ENCODE measurements around the gene DLK1.

The DLK1 gene

GRCh38 chr14:100765991-100766390 is 39.3 kb downstream of the DLK1 start:
- no peak for DNase-seq

DNA sequence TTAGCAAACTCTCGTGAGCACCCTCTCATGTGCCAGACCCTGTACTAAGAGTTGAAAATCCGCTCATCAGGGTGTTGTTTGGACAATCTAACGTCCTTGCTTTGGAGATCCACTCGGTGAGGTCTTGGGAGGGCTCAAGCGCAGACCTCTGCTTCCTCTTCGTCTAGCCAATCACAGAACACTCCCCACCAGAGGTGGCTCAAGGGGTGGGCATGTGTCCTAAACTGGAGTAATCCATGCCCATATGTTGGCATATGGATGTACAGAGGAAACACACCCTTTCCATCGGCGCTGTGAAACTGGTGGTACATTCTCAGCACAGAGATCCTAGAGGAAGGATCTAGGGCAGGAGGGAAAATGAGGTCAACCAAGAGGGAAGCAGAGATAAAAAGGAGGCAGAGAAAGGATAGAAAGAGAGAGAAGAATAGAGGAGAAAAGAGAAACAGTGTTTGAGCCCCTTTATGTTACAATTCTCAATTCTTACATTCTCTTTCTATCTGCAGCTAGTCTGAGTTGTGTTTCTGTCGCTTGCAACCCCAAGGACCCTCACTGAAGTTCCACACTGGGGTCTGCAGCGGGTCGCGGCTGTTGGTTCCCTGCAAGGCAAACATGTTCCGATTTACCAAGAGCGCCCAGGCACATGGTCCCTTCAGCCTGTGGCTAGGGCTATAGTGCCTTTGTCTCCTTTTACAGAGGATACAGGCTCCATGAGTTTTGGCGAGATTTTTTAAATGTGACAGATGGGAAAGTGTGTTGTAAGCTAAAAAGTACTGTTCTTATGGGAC is 40.5 kb downstream of the DLK1 start:
- DNase-seq, result no peak

DNA sequence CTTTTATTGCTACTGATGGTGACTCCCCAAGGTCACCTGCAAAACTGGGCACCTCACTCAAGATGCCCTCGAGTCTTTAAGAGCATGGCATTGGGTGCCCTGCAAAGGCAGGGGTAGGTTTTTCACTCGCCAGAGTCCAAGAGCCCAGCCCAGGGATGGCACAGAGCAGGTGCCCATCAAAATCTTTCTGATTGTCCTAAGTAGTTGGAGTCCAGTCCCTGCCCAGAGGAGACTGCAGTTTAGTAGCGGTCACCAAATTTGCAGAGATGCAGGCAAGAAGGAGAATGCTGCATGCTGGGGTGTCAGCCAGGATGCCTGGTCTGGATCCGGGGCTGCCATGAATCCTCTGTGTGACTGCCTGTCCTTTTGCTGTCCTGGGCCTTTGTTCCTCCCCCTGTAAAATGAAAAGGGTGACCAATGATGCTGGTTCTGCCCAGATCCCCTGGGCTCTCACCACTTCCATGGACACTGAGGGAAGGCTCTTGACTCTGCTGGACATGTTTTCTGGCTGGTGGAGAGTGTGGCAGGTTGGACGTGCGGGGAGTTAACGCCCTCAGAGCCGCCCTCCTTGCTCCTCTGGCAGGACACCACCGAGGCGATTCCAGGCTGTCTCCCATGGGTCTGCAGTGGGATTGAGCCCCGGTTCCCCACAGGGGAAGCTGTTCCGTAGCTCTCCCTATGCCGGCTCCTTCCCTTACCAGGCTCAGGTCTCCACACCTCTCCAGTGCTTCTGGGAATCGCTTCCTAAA is 41.3 kb downstream of the DLK1 start:
- no peak for DNase-seq

- DNase-seq, result no peak
Measured at GRCh38 chr14:100769035-100769939, 42.6 kb downstream of the DLK1 start.

- no peak for DNase-seq
Measured at GRCh38 chr14:100770046-100770445, 43.4 kb downstream of the DLK1 start.

GRCh38 chr14:100770605-100771120 is 44.0 kb downstream of the DLK1 start:
- DNase-seq, result no peak

DNA sequence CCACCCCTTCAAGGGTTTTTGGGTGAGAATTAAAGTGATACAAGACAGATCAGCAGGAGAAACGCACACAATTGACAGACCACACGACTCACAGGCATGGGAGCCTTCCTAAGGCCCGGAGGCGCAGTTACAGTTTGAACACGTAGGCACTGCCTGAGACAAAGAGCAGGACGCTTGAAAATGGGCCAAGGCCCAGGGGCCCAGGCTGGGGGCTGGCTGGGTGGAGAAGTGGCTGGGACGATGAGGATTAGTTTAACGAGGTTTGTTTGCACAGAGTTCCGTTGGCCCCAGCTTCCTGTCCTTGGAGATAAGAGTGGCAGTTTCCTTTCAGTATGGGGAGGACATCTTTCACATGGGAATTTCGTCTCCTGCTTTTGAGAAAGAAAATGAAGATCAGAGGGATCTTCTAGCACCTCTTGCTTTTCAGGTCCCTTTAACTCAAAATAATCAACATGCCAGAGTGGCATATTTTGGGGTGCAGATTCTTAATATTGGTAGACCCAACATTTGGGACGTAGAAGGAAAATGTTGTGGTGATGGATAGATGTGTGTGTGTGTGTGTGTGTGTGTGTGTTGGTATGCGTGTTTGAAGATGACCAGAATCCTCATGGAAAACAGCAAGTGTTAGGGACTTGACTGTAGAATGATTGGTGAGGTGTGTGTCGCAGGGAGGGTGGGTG is 44.6 kb downstream of the DLK1 start:
- no peak for DNase-seq

DNA sequence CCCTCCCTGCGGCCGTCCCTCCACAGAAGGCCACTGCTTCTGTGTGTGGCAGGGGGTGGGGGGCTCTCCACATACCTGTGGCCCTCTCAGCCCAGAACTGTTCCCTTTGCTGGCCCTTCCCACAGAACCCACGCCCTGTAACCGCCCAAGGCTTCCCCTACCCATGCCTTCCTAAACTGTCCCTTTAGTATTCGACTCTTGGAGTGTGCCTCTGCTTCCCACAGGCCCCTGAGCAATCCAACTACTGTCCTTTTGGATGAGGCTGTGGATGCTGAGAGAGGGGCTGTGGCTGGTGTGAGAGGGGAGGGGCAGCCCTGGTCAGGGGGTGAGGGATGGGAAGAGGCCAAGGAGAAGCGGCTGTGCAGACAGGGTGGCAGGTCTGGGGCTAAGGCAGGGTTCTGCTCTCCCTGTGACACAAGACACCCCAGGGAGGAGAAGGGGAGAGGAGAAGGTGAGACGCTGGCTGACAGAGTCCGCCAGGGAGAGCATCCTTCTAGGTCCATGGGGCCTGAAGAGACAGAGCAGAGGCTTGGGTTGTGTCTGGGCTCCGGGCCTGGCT is 46.0 kb downstream of the DLK1 start:
- DNase-seq, result no peak

DNA sequence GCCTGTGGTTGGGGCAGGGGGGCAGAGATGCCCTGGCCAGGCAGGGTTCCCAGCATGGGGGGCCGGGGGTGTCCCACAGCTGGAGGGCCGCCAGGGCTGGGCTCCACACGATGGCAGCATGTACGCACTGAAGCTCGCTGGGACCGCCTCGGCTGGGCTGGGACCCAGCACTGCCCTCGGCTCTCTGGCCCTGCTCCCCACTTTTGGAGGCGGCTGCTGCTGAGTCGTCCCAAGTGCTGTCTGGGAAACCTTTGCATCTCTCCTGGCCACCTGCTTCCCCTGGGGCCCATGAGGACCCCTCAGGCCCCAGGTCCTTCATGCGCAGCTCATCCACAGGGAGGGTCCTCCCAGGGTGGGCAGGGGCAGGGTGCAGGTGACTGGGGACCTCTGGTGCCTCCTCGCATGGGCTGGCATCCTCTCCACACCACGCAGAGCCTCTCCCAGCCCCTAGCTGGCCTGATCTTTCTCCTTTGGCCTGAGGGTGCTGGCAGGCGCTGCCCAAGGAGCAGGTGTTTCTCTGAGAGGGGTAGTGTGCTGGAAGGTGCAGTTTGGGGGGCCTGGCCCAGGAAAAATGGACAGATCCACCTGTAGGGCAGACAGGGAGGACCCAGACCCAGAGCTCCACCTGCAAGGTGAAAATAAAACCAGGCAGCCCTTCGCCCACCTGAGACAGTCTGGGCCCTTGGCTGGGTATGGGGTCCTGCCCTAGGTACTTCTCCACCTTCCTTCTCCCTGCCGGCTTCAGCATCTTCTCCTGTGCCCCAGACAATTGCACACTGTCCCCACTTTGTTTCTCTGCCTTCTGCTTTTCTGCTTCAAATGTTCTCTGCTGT is 46.9 kb downstream of the DLK1 start:
- DNase-seq, result no peak

GRCh38 chr14:100774164-100774537 is 47.5 kb downstream of the DLK1 start:
- no peak for DNase-seq

GRCh38 chr14:100775351-100775830 is 48.7 kb downstream of the DLK1 start:
- DNase-seq, result no peak

GRCh38 chr14:100775831-100776591 is 49.3 kb downstream of the DLK1 start:
- no peak for DNase-seq

DNA sequence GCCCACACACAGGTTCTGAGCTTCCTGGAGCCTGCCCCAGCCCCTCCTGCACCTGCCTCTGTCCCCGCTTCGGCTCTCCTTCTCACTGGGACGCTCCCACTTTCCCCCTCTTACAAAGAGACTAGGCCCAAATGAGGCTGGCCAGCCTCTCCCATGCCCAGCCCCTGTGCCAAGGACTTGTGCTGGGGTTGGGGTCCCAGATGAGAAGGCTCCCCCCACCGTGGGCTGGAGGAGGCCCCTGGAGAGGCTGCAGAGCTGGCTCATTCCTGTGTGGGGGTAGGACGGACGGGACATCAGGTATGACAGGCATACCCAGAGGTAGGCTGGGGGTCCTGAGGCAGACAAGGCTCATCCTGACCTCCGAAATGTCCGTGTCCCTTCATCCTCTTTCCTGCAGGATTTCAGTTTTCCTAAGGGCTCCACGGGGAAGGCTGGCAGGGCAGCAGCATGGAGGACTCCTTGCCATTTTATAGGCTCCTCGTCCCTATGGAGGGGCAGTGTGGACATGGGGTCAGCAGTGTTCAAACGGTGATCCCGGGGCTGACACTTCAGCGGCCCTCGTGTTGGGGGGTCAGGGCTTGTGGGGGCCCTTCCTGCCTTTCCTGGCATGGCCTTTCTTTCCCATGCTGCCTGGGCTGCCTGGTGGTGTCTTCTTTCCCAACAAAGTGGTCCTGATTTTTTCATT is 50.1 kb downstream of the DLK1 start:
- no peak for DNase-seq

DNA sequence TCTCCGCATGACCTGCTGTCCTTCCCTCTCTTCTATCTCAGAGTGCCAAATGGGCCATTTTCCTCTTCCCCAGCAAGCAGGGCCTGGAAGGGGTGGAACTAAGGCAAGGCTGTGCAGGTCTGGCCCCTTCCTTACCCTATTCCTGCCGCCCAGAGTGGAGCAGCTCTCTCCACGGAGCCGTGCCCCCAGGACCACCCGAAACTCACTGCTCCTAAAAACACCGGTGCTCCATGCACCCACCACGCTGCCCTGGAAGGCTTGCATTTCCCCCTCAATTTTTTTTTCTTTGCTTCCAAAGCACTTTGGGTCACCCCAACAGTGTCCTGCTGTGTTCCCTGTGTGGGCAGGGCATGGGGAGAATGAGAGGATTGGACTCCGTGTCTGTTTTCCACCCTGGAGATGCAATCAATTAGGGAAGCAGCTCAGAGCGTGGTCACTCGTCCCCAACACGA is 50.7 kb downstream of the DLK1 start:
- DNase-seq, result no peak

DNA sequence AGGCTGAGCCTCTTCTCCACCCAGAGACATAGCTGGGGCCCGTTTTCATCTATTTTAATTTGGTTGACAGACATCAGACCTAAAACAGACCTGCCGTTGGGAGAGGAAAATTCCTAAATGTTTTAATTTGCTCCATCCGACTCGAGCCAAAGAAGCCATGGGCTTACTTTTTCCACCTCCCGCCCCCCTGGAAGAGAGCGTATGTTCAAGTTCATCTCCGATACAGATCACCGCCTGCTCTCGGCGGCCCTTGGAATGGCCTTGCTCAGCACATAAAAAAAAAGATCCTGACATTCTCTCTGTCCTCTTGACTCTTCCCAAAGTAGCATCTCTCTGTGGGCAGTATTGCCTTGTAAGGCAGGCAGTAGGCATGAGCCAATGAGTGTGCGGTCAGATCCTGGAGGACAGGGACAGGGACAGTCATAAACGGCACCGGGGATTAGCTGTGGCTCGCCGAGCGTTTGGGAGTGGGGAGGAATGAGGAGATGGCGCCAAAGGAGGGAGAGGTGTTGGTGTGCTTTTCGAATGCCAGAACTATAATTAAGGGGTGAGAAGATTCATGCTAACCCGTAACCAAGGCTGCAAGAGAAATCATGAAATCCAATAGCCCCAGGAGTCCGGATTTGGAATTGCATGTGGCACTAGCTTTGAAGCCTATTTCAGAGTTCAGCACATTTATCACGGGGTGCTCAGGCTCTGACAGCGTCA is 51.3 kb downstream of the DLK1 start:
- no peak for DNase-seq

GRCh38 chr14:100778526-100778882 is 51.8 kb downstream of the DLK1 start:
- no peak for DNase-seq

GRCh38 chr14:100778951-100779690 is 52.4 kb downstream of the DLK1 start:
- DNase-seq, result no peak

DNA sequence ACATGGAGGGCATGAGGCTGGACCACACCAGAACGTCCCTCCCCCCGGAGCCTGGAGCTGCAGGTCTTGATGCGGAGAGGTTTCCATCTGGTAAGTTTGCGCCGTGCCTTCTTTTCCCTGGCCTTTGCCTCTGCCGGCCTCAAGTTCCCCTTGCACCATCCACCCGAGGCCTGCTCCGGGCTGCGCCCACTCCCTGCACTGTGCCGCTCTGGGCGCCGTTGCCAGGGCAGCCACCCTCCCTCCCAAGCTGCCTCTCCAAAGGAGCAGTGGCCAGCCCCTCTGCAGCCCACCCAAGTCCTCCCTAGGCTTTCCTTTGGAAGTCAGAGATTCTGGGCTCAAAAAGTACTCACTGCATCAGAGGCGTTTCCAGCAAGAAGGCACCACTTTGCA is 53.0 kb downstream of the DLK1 start:
- DNase-seq, result no peak
